Activated CD4-positive, alpha-beta T cell treated with anti-CD3 and anti-CD28 coated beads for 1 hour (primary cell): ENCODE data around the gene WIPI1.
A peak's percentile ranks its signal among the peaks of the same experiment; 100 is the strongest.

ENCODE experiments used
- DNase-seq: peaks from one replicate; pipeline ENCODE4 v3.0.0-alpha.2; 2020

The WIPI1 gene

DNA sequence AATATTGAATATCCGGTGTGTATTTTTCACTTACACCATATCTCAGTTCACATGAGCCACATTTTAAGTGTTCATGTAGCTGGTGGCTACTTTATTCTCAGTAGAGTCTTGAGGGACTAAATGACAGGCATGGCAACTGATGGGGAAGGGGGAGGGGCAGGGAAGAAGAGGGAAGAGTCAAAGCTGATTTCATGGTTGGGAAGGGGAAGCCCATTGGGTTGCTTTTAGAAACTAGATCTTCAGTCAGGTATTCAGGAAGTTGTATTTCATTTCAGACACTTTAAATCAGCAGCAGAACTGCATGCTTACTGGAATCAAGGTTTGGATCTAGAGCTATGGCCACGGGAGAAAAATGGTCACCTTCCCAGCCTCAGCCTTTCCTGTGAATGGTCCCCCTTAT is 2.9 kb upstream of the WIPI1 start:
- no peak for DNase-seq

DNA sequence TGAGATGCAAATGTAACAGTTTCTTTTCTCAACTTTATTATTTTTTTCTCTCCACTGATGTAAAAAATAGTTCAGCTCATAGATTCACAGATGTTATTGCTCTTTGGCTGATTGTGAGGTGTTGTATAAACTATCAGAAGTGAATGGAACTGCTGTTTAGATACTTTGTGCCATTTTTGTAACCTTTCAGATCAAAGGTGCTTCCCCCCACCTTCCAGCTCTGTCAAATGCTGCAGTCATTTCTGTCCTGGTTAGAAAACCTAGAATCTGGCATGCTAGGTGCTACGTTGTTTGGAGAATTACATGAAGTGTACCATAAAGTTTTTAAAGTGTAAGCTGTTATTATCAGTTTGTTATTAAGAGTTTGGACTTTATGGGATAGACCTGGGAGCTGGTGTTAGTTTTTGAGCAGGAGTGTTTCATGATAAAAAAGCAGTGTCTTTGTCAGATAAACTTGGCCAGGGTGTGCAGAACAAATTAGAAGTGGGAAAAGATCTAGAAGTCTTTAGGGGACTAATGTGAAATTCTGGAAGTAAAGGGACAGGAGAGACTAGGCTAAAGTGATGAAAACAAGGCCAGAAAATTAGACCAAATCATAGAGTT is 1.8 kb upstream of the WIPI1 start:
- DNase-seq, result no peak

DNA sequence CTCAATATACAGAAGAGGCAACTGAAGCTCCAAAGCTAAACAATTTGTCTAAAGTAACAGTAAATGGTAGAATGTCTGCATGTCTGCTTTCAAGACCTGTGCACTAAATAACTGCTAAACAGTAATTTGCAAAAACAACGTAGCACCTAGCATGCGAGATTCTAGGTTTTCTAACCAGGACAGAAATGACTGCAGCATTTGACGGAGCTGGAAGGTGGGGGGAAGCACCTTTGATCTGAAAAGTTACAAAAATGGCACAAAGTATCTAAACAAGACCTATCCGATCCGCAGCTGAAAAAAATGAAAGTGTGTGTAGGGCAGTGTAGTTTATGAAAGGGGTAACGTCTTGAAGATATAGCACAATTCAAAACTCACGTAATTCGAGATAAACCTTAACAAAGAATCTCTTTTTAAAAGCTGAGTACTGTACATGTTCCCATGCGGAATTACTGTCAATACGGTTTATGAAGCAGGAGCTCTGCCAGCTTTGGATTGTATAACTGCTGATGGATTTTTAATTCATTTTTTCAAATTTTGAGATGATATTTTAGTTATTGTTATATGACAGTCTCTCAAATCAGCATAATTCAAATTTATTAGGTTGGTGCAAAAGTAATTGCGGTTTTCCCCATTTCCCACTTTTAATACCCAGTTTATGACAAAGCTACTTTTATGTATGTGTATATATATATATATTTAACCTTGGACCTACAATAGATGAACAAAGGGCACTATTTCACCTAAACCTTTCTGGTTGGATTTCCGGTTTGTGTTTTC is 1.2 kb upstream of the WIPI1 start:
- DNase-seq, result no peak

DNA sequence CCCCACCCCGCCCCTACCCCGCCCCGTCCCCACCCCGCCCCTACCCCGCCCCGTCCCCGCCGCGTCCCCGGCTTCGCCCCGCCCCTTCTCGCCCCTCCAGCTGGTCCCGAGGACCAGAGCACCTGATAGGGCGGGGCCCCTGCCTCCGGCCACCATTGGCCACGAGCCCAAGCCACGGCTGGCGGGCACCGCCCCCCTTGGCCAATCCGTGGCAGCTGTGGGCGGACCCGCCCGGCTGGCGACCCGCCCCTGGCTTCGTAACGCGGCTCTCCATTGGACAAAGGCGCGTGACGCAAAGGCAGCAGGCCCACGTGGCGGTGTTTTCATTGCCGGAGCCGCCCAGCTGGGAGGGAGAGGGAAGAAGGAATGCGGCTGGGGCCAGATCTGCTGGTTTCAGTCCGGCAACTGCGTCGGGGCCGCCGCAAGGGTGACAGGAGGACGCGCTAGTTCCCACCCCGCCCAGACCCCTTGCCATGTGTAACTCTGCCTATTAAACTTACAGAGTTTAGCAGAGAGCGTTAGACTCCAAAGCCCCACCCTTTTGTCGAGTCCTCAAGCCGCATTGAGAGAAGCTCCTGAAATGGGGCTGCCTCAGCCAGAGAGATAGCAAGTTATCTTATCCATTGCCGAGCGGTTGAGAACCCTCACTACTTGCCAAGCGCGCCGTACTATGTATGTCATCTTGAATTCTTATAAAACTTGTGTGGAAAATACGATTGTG is 403 bp upstream of the WIPI1 start:
- DNase-seq, result peak; percentile 97

DNA sequence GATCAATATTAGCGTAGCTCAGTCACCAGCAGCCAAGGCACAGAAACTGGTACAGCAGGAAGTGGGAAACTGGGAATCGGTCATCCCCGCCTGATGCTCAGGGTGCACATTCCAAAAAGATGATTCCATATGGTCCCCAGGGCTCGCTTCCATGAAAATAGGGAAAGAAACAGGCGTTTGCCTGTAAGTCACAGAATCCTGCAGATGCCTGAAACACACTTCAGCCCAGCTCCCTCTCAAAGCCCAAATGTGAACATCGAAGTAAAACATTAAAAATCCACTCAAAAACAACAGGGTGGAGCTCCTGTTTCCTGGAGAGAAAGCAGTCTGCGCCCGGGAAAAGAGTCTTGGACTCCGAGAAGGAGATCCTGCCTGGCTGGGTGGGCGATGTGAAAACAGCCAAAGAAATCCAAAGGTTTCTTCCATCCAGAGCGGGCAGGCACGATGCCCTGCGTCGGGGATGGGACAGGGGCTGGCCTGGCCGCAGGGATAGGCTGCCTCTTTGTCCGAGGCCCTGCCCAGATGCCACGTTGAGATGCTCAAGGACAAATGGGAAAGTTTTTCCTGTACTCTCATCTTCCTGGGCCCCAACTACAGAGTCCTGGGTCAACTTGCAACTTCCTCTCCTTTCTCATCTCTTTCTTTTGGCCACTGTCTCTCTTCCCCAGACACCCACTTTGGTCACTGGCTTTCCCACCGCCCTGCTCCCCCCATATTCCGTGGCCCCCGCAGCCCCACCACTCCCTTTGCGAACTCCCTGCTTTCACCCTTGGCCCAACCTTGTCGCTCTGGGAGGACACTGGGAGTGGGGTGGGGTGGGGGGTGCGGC is 743 bp downstream of the WIPI1 start:
- DNase-seq, result no peak

DNA sequence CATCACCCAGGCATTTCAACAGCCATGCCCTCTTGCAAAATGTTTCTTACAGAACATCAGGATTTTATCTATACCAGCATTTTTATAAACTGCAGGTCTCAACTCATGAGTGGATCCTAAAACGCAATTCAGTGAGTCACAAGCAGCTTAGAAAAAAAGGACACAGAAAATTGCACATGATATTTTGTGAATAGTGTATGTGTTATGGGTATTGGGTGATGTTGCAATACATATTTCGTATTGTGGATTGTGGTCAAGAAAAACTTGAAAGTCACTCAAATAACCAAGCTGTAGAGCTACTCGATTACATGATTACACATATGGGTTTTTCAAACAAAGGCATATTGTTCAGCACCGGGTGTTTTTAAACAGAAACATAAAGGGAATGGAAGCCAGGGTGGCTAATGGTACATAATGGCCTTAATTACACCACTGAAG is 1.4 kb downstream of the WIPI1 start:
- DNase-seq, result no peak

DNA sequence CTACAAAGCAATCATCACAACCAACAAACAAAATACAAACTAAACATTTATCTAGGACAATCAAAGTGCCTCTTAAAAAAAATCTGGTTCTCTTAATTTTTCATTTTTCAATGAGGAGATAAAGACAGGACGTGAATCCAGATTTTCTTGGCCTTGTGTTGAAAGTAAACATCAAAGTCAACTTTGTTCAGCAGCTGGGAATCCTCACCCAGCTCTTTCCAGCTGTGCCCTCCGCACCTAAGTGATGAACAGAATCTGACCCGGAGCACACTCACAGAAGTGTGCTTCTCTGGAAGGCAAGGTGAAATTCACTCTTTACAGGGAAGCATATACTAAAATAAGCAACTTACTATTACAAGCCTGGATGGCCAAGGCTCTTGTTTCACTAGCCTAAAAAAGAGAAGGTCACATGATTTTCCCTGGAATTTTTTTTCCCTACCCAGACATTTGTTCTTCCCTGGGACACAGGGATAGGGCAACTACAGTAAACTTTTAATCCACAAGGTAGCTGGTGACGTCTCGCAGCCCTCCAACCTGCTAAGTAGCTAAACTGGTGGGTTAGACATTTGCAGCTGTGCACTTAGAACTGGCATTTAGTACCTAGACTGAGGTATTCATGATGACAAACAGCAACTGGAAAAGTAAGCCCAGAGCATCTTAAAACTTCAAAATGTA is 3.2 kb downstream of the WIPI1 start:
- DNase-seq, result no peak

DNA sequence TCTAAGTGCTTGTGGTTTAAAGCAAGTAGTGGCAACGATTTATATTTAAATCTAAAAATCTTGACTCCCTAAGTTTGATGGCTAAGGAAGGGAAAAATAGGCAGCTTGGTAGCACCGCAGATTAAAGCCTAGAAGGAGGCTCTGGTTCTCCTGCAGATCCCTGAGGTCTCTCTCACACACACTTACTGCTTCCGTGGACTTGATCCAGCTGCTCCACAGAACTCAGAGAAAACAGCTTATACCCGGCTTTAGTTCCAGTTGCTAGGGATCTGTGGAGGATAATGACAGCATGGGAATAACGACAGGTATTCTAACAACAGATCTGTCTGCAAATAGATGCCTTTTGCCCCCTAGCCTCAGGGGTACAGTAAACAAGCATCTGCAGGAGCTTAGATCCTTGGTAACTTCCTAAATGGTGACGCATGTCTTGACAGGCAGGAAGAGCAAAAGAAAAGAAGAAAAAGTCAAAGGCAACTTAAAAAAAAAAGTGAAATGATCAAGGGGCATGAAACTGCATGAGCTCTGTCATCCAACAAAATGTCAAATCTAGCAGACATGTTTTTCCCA is 4.5 kb downstream of the WIPI1 start:
- DNase-seq, result no peak

DNA sequence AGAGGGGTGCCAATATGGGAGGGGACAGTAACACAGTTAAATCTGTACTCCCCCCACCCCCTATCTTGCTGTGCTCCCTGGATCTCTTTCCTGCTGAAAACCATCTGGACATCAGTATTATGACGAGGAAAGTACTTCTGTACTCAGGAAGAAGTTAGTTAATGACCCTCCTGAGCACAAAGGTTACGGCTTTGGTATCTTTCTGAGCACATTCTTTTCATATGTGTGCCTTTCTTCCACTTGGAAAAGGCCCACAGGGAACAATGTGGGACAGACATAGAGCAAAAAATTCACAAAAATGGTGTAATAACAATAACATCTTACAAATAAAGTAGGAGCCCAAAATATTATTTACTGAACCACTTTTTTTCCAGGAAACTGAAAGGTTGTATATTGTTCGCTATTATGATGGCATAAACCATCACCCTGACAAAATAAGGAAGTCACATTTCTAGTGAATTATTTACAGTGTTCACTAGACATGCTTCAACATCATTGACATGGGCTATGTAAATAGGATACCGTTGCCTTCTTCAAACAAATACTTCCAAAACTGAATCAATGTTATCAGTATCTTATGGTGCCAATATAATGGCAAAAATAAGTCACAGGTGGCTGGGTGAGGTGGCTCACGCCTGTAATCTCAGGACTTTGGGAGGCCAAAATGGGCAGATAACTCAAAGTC is 5.5 kb downstream of the WIPI1 start:
- DNase-seq, result no peak

DNA sequence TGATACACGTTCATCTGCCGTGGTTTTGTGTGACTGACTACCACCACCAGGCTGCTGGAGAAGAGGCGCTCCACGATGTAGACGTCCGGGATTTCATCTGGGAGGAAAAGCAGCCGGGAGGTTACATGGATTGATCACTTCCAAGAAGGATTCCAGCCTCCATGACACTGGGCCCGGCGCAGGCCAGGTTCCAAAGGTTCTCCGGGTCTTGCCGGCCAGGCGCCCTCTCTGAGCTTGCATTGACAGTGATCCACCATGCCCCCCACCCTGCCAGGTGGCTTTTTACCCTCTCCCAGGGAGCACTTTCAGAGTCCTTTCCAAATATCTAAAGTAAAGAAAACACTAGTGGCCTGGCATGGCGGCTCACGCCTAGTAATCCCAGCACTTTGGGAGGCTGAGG is 6.5 kb downstream of the WIPI1 start:
- DNase-seq, result no peak

DNA sequence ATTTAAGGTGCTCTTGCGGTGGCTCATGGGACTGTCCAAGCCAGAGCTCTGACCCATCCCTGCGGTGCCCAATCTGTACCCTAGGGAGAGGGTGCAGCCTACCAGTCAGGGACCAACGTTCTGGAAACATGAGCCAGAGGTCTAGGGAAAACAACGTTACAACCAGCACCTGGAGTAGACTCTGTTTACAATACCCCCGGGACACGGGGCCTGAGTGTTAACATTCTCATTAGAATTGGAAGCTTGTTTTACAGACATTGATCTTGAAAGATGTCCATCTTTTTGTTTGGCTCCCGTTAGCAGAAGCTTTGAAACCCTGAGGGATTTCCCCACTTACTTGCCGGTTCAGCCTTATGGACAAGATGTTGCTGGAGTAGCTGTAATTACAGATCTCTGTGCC is 6.9 kb downstream of the WIPI1 start:
- DNase-seq, result no peak

DNA sequence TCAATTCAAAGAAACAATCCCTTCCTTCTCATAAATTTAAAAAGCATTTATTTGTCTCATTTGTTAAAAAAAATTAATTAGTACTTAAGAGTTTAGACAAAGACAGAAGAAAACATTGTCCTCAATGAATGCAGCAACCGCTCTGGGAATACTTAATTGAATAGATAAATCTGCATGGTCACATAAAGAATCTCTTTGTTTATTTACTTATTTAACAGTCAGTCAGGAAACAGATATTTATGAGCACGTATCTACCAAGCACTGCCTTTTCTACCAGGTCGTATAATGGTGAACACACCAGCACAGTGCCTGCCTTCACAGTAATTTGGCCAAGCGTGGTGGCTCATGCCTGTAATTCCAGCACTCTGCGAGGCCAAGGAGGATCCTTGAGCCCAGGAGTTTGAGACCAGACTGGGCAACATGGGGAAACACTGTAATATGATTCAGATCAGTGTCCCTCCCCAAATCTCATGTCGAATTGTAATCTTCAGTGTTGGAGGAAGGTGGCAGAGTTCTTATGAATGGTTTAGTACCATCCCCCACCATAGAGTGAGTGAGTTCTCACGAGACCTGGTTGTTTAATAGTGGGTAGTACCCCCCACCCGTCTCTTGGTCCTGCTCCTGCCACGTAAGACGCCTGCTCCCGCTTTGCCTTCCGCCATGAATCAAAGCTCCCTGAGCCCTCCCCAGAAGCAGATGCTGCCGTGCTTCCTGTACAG is 8.1 kb downstream of the WIPI1 start:
- no peak for DNase-seq

DNA sequence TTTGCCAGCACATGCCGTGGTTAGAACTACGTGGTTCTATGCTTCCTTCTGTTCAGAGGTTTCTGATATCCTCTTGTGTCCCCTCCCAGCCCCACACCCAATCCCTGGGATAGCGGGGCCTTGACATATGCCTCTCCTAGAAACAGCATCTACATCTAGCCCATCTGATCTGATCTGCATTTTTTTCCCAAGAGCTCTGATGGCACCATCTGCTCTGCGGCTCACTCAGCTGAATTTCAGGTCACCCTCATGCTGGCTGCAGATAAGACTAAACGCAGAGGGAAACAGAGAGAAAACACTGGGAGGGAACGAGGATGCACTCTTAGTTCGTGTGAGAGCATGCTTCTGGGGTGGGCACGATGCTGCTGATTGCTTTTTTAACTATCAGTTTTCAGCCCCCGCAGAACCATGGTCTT is 10.7 kb downstream of the WIPI1 start:
- no peak for DNase-seq

DNA sequence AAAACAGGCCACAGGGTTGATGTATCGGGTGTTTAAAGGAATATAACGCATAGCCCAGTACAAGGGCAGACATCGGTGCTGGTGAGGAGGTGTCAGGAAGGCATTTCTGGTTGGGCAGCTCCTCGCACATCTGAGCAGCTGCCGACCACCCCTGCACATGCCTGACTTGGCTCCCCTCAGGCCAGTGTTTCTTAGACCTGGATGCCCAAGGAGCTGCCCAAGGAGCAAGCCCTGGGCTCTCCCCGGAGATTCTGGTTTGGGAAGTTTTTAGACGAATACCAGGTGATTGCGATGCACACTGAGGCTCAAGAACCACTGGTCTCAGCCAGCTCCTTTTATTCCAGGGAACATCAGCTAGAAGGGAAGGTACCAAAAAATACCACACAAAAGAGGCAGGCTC is 11.6 kb downstream of the WIPI1 start:
- DNase-seq, result no peak

DNA sequence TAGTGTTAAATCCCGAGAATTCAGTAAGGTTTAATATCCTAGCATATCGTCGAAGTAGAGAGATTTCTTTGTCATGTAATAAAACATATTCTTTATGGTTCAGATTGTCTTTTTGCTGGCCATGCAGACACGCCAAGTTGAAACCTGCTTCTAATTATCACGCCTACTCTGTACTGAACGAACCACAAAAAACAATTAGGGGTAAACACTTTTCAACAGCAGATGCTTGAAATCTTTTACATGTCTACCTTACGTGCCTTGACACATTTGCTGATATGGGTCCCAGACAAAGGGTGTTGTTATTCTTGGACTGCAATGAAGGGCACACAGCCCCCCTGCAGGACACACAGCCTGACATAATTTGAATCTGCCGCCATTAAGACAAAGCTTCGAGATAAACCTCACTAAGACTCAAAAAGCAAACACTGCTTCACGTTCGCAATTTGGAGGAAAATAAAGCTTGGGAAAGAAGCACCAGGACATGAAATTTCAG is 13.3 kb downstream of the WIPI1 start:
- no peak for DNase-seq

DNA sequence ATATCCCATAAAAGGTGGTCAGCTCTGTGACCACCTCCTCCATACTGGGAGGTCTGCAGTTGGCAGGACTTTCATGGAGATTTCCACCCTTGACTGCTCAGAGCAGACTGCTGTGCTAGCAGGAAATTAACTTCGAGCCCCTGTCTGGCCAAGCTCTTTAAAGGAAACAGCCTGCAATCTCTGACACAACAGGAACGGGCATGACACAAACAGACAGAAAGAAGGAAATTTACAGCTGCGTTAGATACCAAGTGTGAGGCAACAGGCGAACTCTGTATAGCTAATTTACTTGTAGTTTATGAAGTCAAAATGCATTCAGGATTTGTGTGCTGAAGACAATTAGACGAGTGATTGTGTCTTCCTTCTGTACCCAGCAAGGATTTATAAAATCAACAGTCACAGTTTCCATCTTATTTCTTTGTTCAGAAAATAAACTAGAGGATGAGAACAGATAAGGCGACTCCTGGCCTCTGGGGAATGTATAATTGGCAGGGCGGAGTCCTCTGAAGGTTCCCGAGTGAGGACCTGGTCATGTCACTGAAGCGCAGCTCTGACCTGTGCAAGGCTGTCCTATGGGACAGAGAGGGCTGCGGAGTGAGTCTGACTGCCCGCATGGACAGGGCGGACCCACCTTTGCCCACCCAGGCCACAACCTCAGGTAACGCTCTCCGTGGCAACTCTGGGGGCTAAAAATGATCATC is 16.1 kb downstream of the WIPI1 start:
- no peak for DNase-seq

DNA sequence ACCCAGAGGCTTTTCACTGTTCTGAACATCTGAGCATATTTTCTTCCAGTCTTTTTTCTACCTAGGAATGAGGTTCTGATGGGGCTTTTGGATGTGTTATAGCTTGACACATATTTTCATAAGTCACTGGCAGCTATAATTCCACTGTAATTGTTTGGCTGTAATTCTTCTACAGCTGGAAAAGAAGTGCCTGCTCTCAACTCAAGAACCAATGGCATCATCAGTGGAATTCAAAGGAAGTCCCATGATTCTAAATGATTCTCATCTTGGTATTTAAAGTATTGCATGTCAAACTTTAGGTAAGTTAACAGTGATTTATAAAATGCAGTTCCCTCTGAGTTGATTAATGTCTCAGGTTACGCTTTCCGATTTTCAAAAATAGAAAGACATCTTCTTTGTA is 16.8 kb downstream of the WIPI1 start:
- no peak for DNase-seq

DNA sequence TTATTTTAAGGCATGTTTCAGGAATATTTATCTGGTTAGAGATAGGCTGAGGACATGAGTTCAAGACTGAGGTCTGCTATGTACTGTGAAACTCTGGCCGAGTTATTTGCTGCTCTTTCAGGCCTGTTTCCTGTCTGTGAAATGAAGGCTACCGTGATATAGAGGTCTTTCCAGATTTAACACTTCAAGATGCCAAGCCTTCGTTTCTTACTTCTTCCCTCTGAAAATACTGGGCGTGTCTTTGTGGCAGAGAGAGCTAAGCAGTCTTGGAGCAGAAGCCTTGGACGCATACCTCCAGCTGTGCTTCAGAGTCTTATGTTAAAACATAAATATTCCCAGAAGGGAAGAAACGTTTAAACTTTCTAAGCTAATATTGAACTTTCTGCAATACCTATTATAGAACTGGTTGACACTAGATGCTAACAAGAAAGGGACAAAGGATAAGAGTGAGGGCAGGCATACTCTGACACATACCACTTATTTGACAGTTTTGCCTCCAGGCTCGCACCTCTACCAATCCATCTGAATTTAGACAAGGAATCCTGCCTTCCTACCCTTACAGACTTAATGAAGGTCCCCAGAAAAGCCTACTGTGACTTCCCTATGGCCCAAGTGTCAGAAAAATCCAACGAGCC is 17.5 kb downstream of the WIPI1 start:
- no peak for DNase-seq

DNA sequence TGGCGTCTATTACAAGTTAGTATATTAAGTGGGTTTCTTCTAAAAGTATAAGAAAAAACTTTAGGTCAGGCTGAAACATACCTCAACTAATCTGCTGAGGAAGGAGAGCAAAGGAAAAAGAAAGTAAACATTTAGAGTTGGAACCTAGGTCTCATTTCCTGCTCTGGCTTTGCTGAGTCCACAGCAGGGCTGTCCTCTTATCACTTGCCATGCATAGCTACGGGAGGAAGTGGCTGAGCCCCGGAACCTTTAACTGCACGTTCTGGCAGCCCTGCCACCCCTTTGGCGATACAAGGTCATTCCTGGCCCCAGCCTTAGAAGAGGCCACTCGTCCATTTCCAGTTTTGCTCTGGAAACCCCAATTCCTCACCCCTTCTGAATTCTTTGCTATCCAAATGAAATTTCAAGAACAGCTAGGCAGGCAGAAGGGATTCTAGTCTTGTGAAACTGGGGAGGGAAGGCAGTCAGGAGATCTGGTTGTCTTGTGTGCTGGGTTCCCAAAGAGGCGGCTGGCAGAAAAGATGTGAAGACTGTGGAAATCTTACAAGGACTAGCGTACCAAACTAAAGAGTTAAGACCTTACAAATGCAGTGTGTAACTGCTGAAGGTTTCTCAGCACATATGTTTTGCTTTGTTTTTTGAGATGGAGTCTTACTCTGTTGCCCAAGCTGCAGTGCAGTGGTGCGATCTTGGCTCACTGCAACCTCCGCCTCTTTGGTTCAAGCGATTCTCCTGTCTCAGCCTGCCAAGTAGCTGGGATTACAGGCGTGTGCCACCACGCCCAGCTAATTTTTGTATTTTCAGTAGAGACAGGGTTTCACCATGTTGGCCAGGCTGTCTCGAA is 19.1 kb downstream of the WIPI1 start:
- DNase-seq, result no peak
